Kidney (tissue), 22 donors: Measurements from ENCODE around the gene AQP12A. TPM values are rescaled to one million over a fixed set of nuclear protein-coding genes. Genes with fewer than 3 reads are reported as not detected.
A peak's percentile ranks its signal among the peaks of the same experiment; 100 is the strongest.
"Not testable (repeated sequence)": the region's sequence is repeated elsewhere in the genome, so short reads cannot be mapped to it uniquely, and the experiment has no call there.

Source experiments
- DNase-seq, 5 donors: peaks; one replicate each; pipeline ENCODE4 v3.0.0-alpha.2; 2013 to 2020
- FAIRE-seq: peaks from 2 replicates; lab custom pipeline; 2012; peaks lifted over from hg19 to GRCh38; lab: Jason Lieb, UNC
- H3K27ac ChIP-seq, 2 donors: one replicate each; pipeline ENCODE4 v1.7.0; 2013; ENCODE audit warnings: low read depth in 2 of 2, low read length in 2 of 2, inconsistent platforms in 1 of 2
- H3K27me3 ChIP-seq: one replicate; pipeline ENCODE4 v1.7.1; 2013; ENCODE audit warnings: low read length, inconsistent platforms; ENCODE audit not compliant: control insufficient read depth, insufficient read depth
- H3K36me3 ChIP-seq, 3 donors: one replicate each; pipeline versions ENCODE4 v1.7.0 to v1.7.1; 2013; ENCODE audit warnings: low read length in 3 of 3, control low read depth in 1 of 3, inconsistent platforms in 1 of 3; ENCODE audit not compliant: insufficient read depth in 3 of 3, control insufficient read depth in 2 of 3
- H3K4me1 ChIP-seq, 3 donors: one replicate each; pipeline versions ENCODE4 v1.7.0 to v1.7.1; 2013; ENCODE audit warnings: low read length in 3 of 3, inconsistent platforms in 1 of 3, low read depth in 1 of 3; ENCODE audit not compliant: control insufficient read depth in 2 of 3, insufficient read depth in 2 of 3
- H3K4me3 ChIP-seq, 3 donors: one replicate each; pipeline versions ENCODE4 v1.7.0 to v1.8.1; 2013; ENCODE audit warnings: low read length in 3 of 3, control low read depth in 1 of 3, inconsistent platforms in 1 of 3
- H3K9ac ChIP-seq, 3 donors: one replicate each; pipeline versions ENCODE4 v1.7.0 to v1.7.1; 2013; ENCODE audit warnings: low read length in 3 of 3, control low read depth in 1 of 3, inconsistent platforms in 1 of 3
- H3K9me3 ChIP-seq, 3 donors: one replicate each; pipeline versions ENCODE4 v1.7.0 to v1.7.1; 2013; ENCODE audit warnings: low read length in 3 of 3, control low read depth in 1 of 3, inconsistent platforms in 1 of 3; ENCODE audit not compliant: control insufficient read depth in 2 of 3, insufficient read depth in 1 of 3
- intact Hi-C: fragments of 100-400 bp; cut with DNase I; formaldehyde crosslinking; loops from one replicate; pipeline ENCODE4 v1.11.1; 2022
- long read RNA-seq, 10 donors: library from polyadenylated mRNA in 1 of 10; unstranded in 1 of 10; transcript quantifications; one replicate each; pipeline ENCODE4 v2.0.0 and lab custom pipeline, GENCODE V29; 2021 to 2026
- polyA plus RNA-seq: library from polyadenylated mRNA; stranded (reverse); fragments of 350-450 nt; fragmentation: Illumina TruSeq; extraction: RNeasy Lipid Tissue Mini Kit (QIAGEN cat#74804); gene quantifications from one replicate; pipeline ENCODE4 v1.2.3, GENCODE V29; 2014; ENCODE audit warnings: low read depth, low replicate concordance; ENCODE audit not compliant: insufficient read depth
- total RNA-seq: library from RNA; stranded (reverse); fragmentation: NEBNext Ultra II Directional; extraction: Animal tissue kit (Norgen Biotek cat#: 25700); gene quantifications from one replicate; pipeline ENCODE4 v1.2.1, GENCODE V29; 2021
- TF ChIP-seq, protein P1 (sequence below): IDR thresholded peaks from 3 replicates; pipeline ENCODE4 v1.5.1; 2012; ENCODE audit warnings: mild to moderate bottlenecking, moderate library complexity, borderline replicate concordance; ENCODE audit not compliant: insufficient read depth; ENCODE audit errors: extremely low read depth
- donor health status: control.
- donor health status: control.
- donor health status: control.
- donor health status: control.
- donor health status: control.
- donor health status: DM: yes; HTN: yes; CAD: no.
- donor health status: Normal renal cell carcinoma (clear cell type).

The AQP12A gene, protein sequence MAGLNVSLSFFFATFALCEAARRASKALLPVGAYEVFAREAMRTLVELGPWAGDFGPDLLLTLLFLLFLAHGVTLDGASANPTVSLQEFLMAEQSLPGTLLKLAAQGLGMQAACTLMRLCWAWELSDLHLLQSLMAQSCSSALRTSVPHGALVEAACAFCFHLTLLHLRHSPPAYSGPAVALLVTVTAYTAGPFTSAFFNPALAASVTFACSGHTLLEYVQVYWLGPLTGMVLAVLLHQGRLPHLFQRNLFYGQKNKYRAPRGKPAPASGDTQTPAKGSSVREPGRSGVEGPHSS
- total RNA-seq = not detected
- not detected for polyA plus RNA-seq
- long read RNA-seq, donor 1, partial matches to known transcripts = 0 of 1 reads
- long read RNA-seq, donor 1, other reads (novel, unspliced or antisense) = 0 of 1 reads
- long read RNA-seq, donor 2 = 0 reads
- long read RNA-seq, donor 3 = 0 reads
- long read RNA-seq, donor 4 = 0 reads
- long read RNA-seq, donor 5 = 0 reads
- long read RNA-seq, donor 6 = 0 reads
- long read RNA-seq, donor 7 = 0 reads
- long read RNA-seq, donor 8 = 0 reads
- long read RNA-seq, donor 9 = 0 reads
- long read RNA-seq, donor 10, partial matches to known transcripts = 0 of 1 reads
- long read RNA-seq, donor 10, other reads (novel, unspliced or antisense) = 0 of 1 reads

DNA sequence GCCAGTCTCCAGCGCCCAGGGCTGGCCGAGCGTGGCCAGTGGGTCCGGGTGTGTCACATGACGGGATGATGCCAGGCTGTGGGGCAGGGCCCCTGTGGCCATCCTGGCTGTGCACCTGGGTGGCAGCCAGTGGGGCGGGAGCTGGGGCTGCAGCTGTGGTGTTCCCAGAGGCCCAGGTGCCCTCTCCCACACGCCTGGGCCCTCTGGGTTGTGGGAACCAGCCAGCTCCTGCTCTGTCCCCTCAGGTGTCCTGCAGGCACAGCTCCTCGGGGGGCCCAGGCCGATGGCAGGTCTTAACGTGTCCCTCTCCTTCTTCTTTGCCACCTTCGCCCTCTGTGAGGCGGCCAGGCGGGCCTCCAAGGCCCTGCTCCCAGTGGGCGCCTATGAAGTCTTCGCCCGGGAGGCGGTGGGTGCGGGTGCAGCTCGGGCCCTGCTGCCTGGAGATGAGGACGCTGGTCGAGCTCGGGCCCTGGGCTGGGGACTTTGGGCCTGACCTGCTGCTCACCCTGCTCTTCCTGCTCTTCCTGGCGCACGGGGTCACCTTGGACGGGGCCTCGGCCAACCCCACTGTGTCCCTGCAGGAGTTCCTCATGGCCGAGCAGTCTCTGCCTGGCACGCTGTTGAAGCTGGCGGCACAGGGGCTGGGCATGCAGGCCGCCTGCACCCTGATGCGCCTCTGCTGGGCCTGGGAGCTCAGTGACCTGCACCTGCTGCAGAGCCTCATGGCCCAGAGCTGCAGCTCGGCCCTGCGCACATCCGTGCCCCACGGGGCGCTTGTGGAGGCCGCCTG, at the start of gene AQP12A:
Gene AQP12A, plus strand, starts transcription at position 236 of the 790 bp plus-strand sequence. Its CDS starts 48 bp downstream, at position 284.
- H3K36me3 ChIP-seq, FAIRE-seq, intact Hi-C loops, H3K27ac ChIP-seq, H3K27me3 ChIP-seq, H3K4me3 ChIP-seq, H3K9ac ChIP-seq, H3K4me1 ChIP-seq, H3K9me3 ChIP-seq: not testable (repeated sequence)
- DNase-seq = peak in 3 of 5 donors; percentile 8 to 73 (median 26)

DNA sequence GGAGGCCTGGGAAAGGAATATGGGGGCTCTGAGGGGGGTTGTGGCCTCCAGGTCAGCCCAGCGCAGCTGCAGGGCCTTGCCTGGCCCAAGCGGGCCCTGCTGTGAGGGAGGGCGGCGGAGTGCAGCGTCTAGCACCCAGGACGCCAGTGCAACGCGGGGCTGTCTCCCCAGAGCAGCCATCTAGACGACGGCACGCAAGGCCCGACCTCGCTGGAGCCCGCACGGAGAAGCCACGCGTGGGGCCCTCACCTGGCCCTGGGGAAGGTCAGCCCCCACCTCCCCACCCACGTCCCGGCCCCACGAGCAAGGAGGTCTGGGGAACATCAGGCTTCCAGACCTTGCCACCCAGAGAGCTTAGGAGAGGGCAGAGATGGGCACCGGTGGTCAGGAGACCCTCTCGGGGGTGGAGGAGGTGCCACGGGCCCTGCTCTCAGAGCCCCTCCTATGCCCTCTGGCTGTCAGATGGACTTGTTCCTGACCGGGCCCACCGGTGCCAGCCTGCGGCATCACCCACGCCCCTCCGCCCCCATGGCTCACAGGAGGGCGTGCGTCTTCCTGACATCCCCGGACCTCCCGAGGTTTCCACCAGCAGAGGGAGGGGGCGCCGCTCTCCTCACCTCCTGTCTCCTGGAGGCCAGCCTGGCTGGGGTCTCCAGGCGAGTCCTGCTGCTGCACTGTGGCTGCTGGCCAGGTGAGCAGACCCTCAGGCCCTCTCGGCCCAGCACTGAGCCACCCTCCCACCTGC, 49.4 kb upstream of the AQP12A start:
- FAIRE-seq = no peak
- Histone ChIP-seq H3K9me3 (no peaks in the 10 kb centered on the region), H3K9ac (no peak overlapping the region), H3K4me3 (no peak overlapping the region), H3K27ac (no peak overlapping the region), H3K36me3 (no peaks in the 10 kb centered on the region), H3K4me1 (no peaks in the 10 kb centered on the region), H3K27me3 (no peaks in the 10 kb centered on the region)
- intact Hi-C loops = no loop called here
- TF ChIP-seq, protein P1, sequence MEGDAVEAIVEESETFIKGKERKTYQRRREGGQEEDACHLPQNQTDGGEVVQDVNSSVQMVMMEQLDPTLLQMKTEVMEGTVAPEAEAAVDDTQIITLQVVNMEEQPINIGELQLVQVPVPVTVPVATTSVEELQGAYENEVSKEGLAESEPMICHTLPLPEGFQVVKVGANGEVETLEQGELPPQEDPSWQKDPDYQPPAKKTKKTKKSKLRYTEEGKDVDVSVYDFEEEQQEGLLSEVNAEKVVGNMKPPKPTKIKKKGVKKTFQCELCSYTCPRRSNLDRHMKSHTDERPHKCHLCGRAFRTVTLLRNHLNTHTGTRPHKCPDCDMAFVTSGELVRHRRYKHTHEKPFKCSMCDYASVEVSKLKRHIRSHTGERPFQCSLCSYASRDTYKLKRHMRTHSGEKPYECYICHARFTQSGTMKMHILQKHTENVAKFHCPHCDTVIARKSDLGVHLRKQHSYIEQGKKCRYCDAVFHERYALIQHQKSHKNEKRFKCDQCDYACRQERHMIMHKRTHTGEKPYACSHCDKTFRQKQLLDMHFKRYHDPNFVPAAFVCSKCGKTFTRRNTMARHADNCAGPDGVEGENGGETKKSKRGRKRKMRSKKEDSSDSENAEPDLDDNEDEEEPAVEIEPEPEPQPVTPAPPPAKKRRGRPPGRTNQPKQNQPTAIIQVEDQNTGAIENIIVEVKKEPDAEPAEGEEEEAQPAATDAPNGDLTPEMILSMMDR = no peak
- DNase-seq = peak in 2 of 5 donors; percentile 33 to 70

DNA sequence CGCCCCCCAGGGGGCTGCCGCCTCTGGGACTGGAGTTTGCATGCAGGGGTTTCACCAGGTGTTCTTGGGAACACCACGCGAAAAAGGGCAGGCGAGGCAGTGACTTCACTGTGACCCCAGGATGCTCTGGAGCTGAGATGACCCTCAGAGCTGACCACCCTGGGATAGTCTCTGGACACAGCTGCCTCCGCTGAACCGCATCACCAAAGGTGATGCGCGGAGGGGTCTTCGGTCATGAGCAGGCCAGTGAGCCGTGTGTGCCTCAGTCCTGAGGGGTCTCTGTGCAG, 48.9 kb upstream of the AQP12A start:
- peak in 1 of 5 donors; percentile 55 for DNase-seq
- Histone ChIP-seq H3K27ac (no peak overlapping the region), H3K36me3 (no peaks in the 10 kb centered on the region), H3K27me3 (no peaks in the 10 kb centered on the region), H3K4me1 (no peaks in the 10 kb centered on the region), H3K9me3 (no peaks in the 10 kb centered on the region), H3K9ac (no peak overlapping the region), H3K4me3 (no peak overlapping the region)
- no peak for FAIRE-seq
- intact Hi-C loops = no loop called here
- TF ChIP-seq, protein P1 = no peak
